Measurements from ENCODE around the gene TRIM34.

The TRIM34 gene

DNA sequence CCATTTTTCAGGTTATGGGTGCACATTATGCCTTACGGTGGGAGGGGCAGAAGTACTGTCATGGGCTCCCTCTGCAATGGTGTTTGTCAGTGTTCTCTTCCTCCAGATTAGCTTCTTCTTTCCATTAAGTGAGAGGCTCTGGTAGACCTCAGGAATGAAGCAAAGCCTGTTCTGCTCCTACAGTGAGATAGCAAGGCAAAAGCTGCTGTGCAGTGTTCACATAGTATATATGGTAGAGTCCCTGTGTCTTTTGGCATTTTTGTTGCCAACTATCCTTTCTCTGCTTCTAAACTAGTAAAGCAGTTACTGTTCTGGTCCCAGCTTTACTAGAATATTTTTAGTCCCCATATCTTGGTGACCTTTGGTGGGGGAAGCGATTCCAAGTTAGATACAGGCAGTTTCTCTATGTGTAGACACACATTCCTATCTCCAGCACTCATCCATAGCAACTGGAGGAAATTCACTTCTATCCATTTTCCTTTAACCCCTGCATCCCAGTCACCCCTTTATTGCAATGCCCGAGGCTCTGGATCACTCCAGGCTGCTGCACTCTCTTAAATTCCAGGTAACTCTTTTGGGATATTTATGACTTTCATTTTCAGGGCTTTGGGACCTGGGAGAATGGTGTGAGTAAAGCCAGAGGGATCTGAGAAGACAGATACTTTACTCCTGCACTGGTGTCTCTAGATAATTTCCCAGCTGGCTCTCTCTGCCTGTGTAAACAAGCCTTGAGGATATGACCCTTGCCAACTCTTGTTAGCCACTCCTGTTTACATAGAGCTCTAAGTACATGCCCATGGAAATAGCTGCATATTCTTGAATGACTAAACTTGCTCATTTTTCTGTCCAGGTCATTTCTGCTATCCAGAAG is 3.9 kb upstream of the TRIM34 start:
- TF ChIP-seq, protein P1, sequence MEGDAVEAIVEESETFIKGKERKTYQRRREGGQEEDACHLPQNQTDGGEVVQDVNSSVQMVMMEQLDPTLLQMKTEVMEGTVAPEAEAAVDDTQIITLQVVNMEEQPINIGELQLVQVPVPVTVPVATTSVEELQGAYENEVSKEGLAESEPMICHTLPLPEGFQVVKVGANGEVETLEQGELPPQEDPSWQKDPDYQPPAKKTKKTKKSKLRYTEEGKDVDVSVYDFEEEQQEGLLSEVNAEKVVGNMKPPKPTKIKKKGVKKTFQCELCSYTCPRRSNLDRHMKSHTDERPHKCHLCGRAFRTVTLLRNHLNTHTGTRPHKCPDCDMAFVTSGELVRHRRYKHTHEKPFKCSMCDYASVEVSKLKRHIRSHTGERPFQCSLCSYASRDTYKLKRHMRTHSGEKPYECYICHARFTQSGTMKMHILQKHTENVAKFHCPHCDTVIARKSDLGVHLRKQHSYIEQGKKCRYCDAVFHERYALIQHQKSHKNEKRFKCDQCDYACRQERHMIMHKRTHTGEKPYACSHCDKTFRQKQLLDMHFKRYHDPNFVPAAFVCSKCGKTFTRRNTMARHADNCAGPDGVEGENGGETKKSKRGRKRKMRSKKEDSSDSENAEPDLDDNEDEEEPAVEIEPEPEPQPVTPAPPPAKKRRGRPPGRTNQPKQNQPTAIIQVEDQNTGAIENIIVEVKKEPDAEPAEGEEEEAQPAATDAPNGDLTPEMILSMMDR (IDR thresholded peaks at IDR 0.05; ENCODE audit: low read depth, low read length): no peak
- no peak overlapping the region for H3K4me3 ChIP-seq (replicated peaks in 1 of 2; ENCODE audit: low read depth in 2 of 2, low read length in 2 of 2)

DNA sequence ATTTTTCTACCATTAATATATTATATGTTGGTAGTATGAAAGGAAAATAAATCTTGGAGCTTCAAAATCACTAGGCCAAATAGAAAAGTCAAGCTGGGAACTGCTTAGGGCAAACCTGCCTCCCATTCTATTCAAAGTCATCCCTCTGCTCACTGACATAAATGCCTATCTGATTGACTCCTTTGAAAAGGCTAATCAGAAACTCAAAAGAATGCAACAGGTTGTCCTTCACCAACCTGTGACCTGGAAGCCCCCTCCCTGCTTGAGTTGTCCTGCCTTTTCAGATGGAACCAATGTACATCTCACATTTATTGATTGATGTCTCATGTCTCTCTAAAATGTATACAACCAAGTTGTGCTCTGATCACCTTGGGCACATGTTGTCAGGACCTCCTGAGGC is 3.2 kb upstream of the TRIM34 start:
- no peak overlapping the region for H3K4me3 ChIP-seq (replicated peaks in 1 of 2; ENCODE audit: low read depth in 2 of 2, low read length in 2 of 2)
- DNase-seq (ENCODE audit: low read depth in 2 of 2): no peak
- TF ChIP-seq, protein P1 (IDR thresholded peaks at IDR 0.05; ENCODE audit: low read depth, low read length): no peak

More for the DNA sequence above, 3.9 kb upstream of the TRIM34 start:
- peak; percentile 87 to 91 for DNase-seq (ENCODE audit: low read depth in 2 of 2)

DNA sequence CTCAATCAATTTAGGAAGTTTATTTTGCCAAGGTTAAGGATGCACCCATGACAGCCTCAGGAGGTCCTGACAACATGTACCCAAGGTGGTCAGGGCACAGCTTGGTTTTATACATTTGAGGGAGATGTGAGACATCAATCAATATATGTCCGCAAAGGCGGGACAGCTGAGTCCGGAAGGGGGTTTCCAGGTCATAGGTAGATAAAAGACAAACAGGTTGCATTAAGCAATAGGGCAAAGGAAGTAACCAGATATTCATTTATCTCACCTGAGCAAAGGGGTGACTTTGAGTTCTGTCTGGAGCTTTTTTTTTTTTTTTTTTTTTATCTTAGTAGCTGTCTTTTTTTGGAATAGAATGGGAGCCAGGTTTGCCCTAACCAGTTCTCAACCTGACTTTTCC is 2.0 kb upstream of the TRIM34 start:
- DNase-seq (ENCODE audit: low read depth in 2 of 2): no peak
- TF ChIP-seq, protein P1 (IDR thresholded peaks at IDR 0.05; ENCODE audit: low read depth, low read length): no peak
- no peak overlapping the region for H3K4me3 ChIP-seq (replicated peaks in 1 of 2; ENCODE audit: low read depth in 2 of 2, low read length in 2 of 2)

DNA sequence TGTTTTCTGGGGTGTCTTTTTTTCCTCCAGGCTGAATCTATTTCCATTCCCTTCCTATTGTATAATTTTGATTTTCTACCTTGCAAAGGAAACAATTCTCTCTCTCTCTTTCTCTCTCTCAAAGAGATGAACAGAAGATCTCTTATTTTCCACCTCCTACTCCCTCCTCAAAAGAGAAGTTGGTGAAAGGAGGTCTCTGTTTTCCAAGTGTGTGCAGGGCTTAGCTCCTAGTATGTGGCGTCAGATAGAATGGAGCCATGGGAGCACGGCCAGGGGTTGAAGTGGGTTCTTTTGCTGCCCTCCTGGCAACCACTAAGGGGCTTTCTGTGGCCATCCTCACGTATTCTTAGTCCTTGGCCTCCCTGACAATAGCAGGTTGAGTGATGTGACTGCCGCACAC is 480 bp downstream of the TRIM34 start:
- TF ChIP-seq, protein P1 (IDR thresholded peaks at IDR 0.05; ENCODE audit: low read depth, low read length): no peak
- peak in 1 of 2 donors; percentile 5 for DNase-seq (ENCODE audit: low read depth in 2 of 2)
- H3K4me3 ChIP-seq (replicated peaks in 1 of 2; ENCODE audit: low read depth in 2 of 2, low read length in 2 of 2): peak overlapping the region; percentile 50 to 60

GRCh38 chr11:5626196-5626595 is 1.4 kb downstream of the TRIM34 start:
- H3K4me3 ChIP-seq (replicated peaks in 1 of 2; ENCODE audit: low read depth in 2 of 2, low read length in 2 of 2): no peak overlapping the region
- TF ChIP-seq, protein P1 (IDR thresholded peaks at IDR 0.05; ENCODE audit: low read depth, low read length): no peak
- peak; percentile 10 to 53 for DNase-seq (ENCODE audit: low read depth in 2 of 2)

GRCh38 chr11:5631417-5631816 is 6.6 kb downstream of the TRIM34 start:
- TF ChIP-seq, protein P1 (IDR thresholded peaks at IDR 0.05; ENCODE audit: low read depth, low read length): no peak
- H3K4me3 ChIP-seq (replicated peaks in 1 of 2; ENCODE audit: low read depth in 2 of 2, low read length in 2 of 2): no peak overlapping the region
- DNase-seq (ENCODE audit: low read depth in 2 of 2): no peak
